ENCODE results near the gene PTPRN2. TPM values are rescaled to one million over a fixed set of nuclear protein-coding genes. Genes with fewer than 3 reads are reported as not detected.

The PTPRN2 gene
- polyA plus RNA-seq, 6 donors from 2014 or later = 1.4 to 4.6 (median 3.8) TPM

DNA sequence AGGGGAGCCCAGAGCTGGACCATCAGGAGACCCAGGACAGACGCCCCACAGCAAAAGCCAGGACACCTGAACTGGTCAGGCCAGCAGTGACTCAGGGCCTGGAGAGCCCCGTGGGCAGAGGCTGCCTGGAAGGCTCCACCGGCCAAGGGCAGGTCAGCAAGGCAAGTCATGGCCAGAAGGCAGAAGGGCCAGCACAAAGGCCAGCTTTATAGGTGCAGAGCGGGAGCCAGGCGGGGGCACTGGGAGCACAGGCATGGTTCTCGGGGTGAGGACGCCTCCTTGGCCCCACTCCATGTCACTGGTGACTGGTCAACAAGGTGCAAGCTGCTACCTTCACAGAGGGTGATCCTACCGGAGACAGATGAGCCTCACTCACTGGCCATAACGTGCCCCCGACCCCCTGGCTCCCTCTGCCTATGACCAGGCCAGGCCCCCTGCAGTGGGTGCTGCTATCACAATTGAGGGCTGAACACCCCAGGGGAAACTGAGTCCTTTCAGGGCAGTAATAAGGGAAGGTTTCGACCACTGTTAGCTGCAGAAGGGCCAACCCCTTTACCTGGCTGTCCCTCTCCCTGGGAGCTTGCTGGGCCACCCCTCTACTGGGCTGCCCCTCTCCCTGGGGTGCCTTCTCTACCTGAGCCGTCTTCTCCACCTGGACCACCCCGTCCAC is 317.4 kb downstream of the PTPRN2 start:
- H3K4me3 Mint-ChIP-seq = no peak overlapping the region
- H3K36me3 Mint-ChIP-seq = peaks cover 0 to 7% of the 10 kb centered on the region in 2 donors
- DNase-seq = no peak
- peaks cover 0 to 13% (median 4%) of the 10 kb centered on the region in 7 donors for H3K9me3 Mint-ChIP-seq
- H3K27ac Mint-ChIP-seq = no peak overlapping the region
- H3K27me3 Mint-ChIP-seq = no peaks in the 10 kb centered on the region
- no peak for ATAC-seq (ENCODE audit: low read depth in 2 of 2)
- no peaks in the 10 kb centered on the region for H3K4me1 Mint-ChIP-seq

DNA sequence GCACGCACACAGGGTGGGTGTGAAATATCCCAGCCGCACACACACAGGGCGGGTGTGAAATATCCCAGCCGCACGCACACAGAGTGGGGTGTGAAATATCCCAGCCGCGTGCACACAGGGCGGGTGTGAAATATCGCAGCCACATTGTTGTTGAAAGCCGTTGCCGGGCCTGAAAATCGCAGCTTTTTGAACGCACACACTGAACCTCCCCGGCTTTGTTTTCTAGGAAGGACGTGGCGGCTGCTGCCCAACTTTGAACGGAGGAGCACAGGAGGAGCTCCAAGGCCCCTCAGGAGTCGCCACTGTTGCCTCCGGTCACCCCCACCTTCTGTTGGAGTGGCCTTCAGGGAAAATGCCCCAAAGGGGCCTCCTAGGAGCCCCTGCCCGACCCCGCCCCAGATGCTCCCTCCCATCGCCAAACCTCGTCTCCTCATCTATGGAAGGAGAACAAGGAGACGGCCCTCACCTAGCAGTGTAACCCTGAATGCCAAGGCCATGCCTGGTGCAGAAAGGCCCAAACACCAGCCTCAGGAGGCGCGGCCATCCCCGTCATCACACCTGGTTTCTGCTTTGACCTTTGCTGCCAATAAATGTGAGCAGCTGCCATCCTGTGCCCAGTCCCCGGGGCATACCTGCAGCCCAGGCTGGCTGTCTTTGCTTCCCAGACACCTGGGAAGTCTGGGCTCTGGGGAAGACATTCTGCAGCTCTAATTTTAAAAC is 318.6 kb downstream of the PTPRN2 start:
- Mint-ChIP-seq H3K36me3 (peaks cover 0 to 7% of the 10 kb centered on the region in 2 donors), H3K9me3 (peaks cover 0 to 10% (median 4%) of the 10 kb centered on the region in 7 donors), H3K4me1 (no peaks in the 10 kb centered on the region), H3K4me3 (no peak overlapping the region), H3K27ac (no peak overlapping the region), H3K27me3 (no peaks in the 10 kb centered on the region)
- DNase-seq (no peak), ATAC-seq (ENCODE audit: low read depth in 2 of 2) (no peak)

GRCh38 chr7:158267742-158268435 is 319.7 kb downstream of the PTPRN2 start:
- no peak for DNase-seq
- no peak overlapping the region for H3K4me3 Mint-ChIP-seq
- peaks cover 0 to 4% of the 10 kb centered on the region in 2 donors for H3K36me3 Mint-ChIP-seq
- peaks cover 0 to 6% (median 2%) of the 10 kb centered on the region in 7 donors for H3K9me3 Mint-ChIP-seq
- H3K27me3 Mint-ChIP-seq = no peaks in the 10 kb centered on the region
- H3K4me1 Mint-ChIP-seq = no peaks in the 10 kb centered on the region
- no peak overlapping the region for H3K27ac Mint-ChIP-seq
- no peak for ATAC-seq (ENCODE audit: low read depth in 2 of 2)

GRCh38 chr7:158266817-158267741 is 320.5 kb downstream of the PTPRN2 start:
- no peaks in the 10 kb centered on the region for H3K36me3 Mint-ChIP-seq
- DNase-seq (no peak), ATAC-seq (ENCODE audit: low read depth in 2 of 2) (no peak)
- H3K9me3 Mint-ChIP-seq = peaks cover 0 to 2% (median 0%) of the 10 kb centered on the region in 7 donors
- no peaks in the 10 kb centered on the region for H3K27me3 Mint-ChIP-seq
- H3K4me1 Mint-ChIP-seq = no peaks in the 10 kb centered on the region
- no peak overlapping the region for H3K27ac Mint-ChIP-seq
- H3K4me3 Mint-ChIP-seq = no peak overlapping the region

GRCh38 chr7:158266426-158266816 is 321.2 kb downstream of the PTPRN2 start:
- Mint-ChIP-seq H3K9me3 (peaks cover 0 to 2% (median 0%) of the 10 kb centered on the region in 7 donors), H3K27ac (no peak overlapping the region), H3K4me1 (no peaks in the 10 kb centered on the region), H3K27me3 (no peaks in the 10 kb centered on the region), H3K4me3 (no peak overlapping the region), H3K36me3 (no peaks in the 10 kb centered on the region)
- ATAC-seq (ENCODE audit: low read depth in 2 of 2) (no peak), DNase-seq (no peak)

- DNase-seq = no peak
- Mint-ChIP-seq H3K36me3 (no peaks in the 10 kb centered on the region), H3K27me3 (no peaks in the 10 kb centered on the region), H3K9me3 (peaks cover 0 to 2% (median 0%) of the 10 kb centered on the region in 7 donors), H3K4me3 (no peak overlapping the region), H3K4me1 (no peaks in the 10 kb centered on the region), H3K27ac (peak overlapping the region in 1 of 6 donors; percentile 31)
- no peak for ATAC-seq (ENCODE audit: low read depth in 2 of 2)
Observed at GRCh38 chr7:158265743-158266080, 321.9 kb downstream of the PTPRN2 start.

DNA sequence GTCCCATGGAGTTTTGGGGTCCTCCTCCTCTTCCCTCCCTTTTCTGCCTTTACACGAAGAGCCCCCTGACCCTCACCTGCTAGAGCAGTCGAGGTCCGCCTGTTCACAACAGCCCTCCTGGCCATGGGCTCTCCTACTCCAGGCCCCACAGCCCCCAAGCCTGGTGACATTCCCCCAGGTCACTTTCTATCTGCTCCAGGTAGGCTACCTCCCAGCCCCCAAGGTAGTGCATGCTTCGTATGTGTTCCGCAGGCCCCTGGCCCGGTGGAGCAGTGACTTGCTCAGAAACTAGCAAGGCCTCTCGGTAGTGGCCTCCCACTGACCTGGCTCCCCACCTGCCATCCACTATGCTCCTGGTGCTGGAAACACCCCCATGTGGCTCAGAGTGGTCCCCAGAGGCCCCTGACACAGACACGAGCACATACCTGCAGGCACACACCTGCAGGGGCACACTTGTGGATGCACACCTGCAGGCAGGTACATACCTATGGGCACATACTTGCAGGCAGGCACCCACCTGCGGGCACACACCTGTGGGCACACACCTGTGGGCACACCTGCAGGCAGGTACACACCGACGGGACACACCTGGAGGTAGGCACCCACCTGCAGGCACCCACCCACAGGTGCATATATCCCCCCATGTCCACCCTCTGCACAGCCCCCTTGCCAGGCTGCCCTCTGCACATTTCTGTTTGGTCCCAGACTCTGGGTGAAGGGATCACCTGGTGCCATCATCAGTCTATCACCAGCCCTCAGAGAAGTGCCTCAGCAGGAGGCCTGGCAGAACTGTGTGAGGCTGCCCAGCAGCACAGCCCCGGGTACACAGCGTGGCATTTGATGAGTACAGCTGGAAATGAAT is 322.5 kb downstream of the PTPRN2 start:
- Mint-ChIP-seq H3K36me3 (no peaks in the 10 kb centered on the region), H3K27me3 (no peaks in the 10 kb centered on the region), H3K4me3 (no peak overlapping the region), H3K27ac (peak overlapping the region in 1 of 6 donors; percentile 31), H3K9me3 (peaks cover 0 to 2% (median 0%) of the 10 kb centered on the region in 7 donors), H3K4me1 (no peaks in the 10 kb centered on the region)
- DNase-seq (no peak), ATAC-seq (ENCODE audit: low read depth in 2 of 2) (no peak)

- no peaks in the 10 kb centered on the region for H3K27me3 Mint-ChIP-seq
- H3K27ac Mint-ChIP-seq = peak overlapping the region in 1 of 6 donors; percentile 38
- no peaks in the 10 kb centered on the region for H3K4me1 Mint-ChIP-seq
- H3K36me3 Mint-ChIP-seq = no peaks in the 10 kb centered on the region
- peaks cover 0 to 3% (median 0%) of the 10 kb centered on the region in 7 donors for H3K9me3 Mint-ChIP-seq
- DNase-seq (no peak), ATAC-seq (ENCODE audit: low read depth in 2 of 2) (no peak)
- H3K4me3 Mint-ChIP-seq = no peak overlapping the region
Observed at GRCh38 chr7:158263964-158264748, 323.5 kb downstream of the PTPRN2 start.

DNA sequence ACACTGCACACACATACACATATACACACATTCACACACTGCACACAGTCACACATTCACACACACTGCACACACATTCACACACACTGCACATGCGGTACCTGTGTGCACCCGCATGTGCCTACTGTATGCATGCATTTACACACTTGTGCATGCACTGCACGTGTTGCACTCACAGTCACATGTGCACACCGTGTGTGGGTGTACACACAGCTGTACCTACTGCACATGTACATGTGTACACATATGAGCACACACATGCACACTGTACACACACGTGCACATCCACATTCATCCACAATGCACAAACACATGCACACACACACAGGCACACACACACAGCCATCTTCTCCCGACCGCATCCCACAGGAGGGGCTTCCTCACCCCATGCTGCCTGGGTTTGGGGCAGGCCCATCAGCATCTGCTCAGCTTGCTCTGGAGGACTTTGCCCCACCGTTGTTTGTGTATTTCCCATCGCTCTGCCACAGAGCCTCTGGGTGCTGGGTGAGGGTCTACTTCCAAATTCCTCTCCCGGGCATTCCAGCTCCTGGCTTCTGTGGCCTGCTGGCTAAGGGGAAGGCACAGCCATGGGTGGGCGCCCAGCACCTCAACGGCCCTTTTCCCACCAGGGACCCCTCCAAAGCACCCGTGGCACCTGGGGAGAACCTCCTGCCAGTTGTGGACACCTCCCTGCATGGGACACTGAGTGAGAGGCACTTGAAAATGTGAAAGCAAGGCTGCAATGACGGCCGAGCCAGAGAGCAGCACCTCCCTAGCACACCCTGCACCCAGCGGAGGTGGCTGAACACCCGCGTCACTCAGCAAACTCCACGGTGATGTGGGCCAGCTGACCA is 324.3 kb downstream of the PTPRN2 start:
- Mint-ChIP-seq H3K4me1 (no peaks in the 10 kb centered on the region), H3K27me3 (no peaks in the 10 kb centered on the region), H3K36me3 (no peaks in the 10 kb centered on the region), H3K27ac (no peak overlapping the region), H3K4me3 (no peak overlapping the region), H3K9me3 (peaks cover 0 to 3% (median 0%) of the 10 kb centered on the region in 7 donors)
- ATAC-seq (ENCODE audit: low read depth in 2 of 2) = no peak
- DNase-seq = no peak

- peaks cover 0 to 7% (median 0%) of the 10 kb centered on the region in 7 donors for H3K9me3 Mint-ChIP-seq
- no peak for DNase-seq
- no peak overlapping the region for H3K27ac Mint-ChIP-seq
- no peaks in the 10 kb centered on the region for H3K4me1 Mint-ChIP-seq
- no peaks in the 10 kb centered on the region for H3K36me3 Mint-ChIP-seq
- H3K4me3 Mint-ChIP-seq = no peak overlapping the region
- no peaks in the 10 kb centered on the region for H3K27me3 Mint-ChIP-seq
- ATAC-seq (ENCODE audit: low read depth in 2 of 2) = no peak
Observed at GRCh38 chr7:158262284-158263109, 325.1 kb downstream of the PTPRN2 start.
